ENCODE measurements around the gene NSRP1.

GRCh38 chr17:30113213-30113612 is 3.4 kb upstream of the NSRP1 start:
- TF ChIP-seq, protein P1, sequence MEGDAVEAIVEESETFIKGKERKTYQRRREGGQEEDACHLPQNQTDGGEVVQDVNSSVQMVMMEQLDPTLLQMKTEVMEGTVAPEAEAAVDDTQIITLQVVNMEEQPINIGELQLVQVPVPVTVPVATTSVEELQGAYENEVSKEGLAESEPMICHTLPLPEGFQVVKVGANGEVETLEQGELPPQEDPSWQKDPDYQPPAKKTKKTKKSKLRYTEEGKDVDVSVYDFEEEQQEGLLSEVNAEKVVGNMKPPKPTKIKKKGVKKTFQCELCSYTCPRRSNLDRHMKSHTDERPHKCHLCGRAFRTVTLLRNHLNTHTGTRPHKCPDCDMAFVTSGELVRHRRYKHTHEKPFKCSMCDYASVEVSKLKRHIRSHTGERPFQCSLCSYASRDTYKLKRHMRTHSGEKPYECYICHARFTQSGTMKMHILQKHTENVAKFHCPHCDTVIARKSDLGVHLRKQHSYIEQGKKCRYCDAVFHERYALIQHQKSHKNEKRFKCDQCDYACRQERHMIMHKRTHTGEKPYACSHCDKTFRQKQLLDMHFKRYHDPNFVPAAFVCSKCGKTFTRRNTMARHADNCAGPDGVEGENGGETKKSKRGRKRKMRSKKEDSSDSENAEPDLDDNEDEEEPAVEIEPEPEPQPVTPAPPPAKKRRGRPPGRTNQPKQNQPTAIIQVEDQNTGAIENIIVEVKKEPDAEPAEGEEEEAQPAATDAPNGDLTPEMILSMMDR (IDR thresholded peaks at IDR 0.05) = no peak
- TF ChIP-seq POLR2AphosphoS5 (IDR thresholded peaks at IDR 0.05; ENCODE audit: insufficient read depth in 1 of 2, low read depth in 1 of 2) = no peak
